PC-3 (cell line): Measurements from ENCODE around the gene KCNJ15.

Experiments
- EZH2 ChIP-seq: fragments of 300-600 bp; sonication (generic); IDR thresholded peaks from one replicate; pipeline ENCODE4 v1.6.1; 2017; ENCODE audit warnings: antibody characterized with exemption, mild to moderate bottlenecking, low read length; ENCODE audit not compliant: unreplicated experiment
- EZH2phosphoT487 ChIP-seq: fragments of 300-600 bp; sonication (generic); IDR thresholded peaks from 2 replicates; pipeline ENCODE4 v1.6.1; 2018; ENCODE audit warnings: mild to moderate bottlenecking, antibody characterized with exemption, low read length, borderline replicate concordance
- TF ChIP-seq, protein P1 (sequence below): fragments of 300-600 bp; sonication (generic); conservative IDR thresholded peaks from 2 replicates; pipeline ENCODE4 v1.5.1; 2017; ENCODE audit warnings: antibody characterized with exemption, low read depth, mild to moderate bottlenecking, low read length

DNA sequence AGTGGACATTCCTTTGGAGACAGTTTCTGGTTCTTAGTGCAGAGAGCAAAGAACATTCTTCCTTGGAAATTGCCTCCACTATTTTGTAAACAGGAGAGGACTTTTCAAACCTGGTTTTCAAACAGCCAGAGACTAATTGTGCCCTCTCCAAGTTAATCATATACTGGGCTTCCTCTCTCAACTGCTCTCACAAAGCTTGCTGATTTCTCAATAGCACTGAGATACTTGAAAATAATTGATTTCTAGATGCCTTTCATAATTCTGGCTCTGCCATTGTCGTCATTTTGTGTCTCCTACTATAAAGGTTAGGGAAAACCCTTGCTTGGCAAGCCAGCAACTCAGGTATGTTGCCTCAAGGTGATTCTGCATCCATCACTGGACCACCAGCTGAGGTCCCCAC is 56.0 kb downstream of the KCNJ15 start:
- TF ChIP-seq EZH2 (no peak), EZH2phosphoT487 (no peak)
- TF ChIP-seq, protein P1, sequence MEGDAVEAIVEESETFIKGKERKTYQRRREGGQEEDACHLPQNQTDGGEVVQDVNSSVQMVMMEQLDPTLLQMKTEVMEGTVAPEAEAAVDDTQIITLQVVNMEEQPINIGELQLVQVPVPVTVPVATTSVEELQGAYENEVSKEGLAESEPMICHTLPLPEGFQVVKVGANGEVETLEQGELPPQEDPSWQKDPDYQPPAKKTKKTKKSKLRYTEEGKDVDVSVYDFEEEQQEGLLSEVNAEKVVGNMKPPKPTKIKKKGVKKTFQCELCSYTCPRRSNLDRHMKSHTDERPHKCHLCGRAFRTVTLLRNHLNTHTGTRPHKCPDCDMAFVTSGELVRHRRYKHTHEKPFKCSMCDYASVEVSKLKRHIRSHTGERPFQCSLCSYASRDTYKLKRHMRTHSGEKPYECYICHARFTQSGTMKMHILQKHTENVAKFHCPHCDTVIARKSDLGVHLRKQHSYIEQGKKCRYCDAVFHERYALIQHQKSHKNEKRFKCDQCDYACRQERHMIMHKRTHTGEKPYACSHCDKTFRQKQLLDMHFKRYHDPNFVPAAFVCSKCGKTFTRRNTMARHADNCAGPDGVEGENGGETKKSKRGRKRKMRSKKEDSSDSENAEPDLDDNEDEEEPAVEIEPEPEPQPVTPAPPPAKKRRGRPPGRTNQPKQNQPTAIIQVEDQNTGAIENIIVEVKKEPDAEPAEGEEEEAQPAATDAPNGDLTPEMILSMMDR, result no peak
